ENCODE measurements around the gene TNIP2. TPM values are rescaled to one million over a fixed set of nuclear protein-coding genes. Genes with fewer than 3 reads are reported as not detected.

TNIP2 gene
- total RNA-seq, 1 experiment from 2014 or later: 31.9 TPM

DNA sequence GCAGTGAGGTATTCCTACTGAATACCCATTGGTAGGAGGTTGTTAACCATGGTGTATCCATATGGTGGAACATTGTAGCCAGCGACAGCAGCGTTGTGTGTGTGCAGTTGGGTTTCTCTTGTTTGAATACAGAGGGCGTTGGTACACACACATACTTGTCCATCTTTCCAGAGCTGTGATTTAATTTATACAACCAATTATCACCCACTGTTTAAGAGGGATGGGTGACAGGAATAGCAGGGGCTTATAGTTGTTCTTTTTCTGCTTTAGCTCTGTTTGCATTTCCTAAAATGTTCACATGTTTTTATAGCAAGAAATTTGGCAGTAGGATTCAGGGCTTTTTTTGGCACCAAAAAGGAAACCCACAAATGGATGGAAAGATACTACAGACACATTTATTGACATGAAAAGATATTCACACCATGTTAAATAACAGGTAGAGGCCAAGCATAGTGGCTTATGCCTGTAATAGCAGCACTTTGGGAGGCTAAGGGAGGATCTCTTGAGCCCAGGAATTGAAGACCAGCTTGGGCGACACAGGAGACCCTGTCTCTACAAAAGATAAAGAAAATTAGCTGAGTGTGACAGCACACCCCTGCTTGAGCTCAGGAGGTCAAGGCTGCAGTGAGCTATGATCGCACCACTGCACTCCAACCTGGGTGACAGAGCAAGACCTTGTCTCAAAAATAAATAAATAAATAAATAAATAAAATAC lies 60.6 kb downstream of the TNIP2 start:
- no peaks in the 10 kb centered on the region for H3K27me3 ChIP-seq (replicated peaks; ENCODE audit: insufficient read depth, low read depth, low read length, poor library complexity)
- no peaks in the 10 kb centered on the region for H3K9me3 ChIP-seq (ENCODE audit: low read depth, low read length, poor library complexity, severe bottlenecking)
- no peak for DNase-seq (ENCODE audit: low spot score)
- ChIA-PET POLR2A (ENCODE audit: low non-redundant PET) (no interaction called here), CTCF (interaction anchor here (0.5 kb wide), 1 partner anchor 467 kb away, joined by 3 read pairs; no protein-coding TSS in a partner anchor)
- H3K4me3 ChIP-seq (ENCODE audit: low read depth, low read length, poor library complexity, severe bottlenecking): no peak overlapping the region
- no peak overlapping the region for H3K27ac ChIP-seq (ENCODE audit: low read depth, low read length, poor library complexity, severe bottlenecking)
- H3K4me1 ChIP-seq (ENCODE audit: insufficient read depth, low read length, poor library complexity, severe bottlenecking): no peaks in the 10 kb centered on the region
- no TSS peak for BruUV-seq (replicated peaks)
- intact Hi-C loops (cut with micrococcal nuclease; ENCODE audit: unreplicated experiment): no loop called here
- H3K36me3 ChIP-seq (ENCODE audit: insufficient read depth, low read length, poor library complexity, severe bottlenecking): peaks cover 92% of the 10 kb centered on the region
- TF ChIP-seq CTCF (conservative IDR thresholded peaks at IDR 0.05; ENCODE audit: low read depth, low read length) (no peak), EZH2 (IDR thresholded peaks at IDR 0.05; ENCODE audit: borderline replicate concordance, low read depth, low read length, poor library complexity, severe bottlenecking) (no peak)

- no peaks in the 10 kb centered on the region for H3K27me3 ChIP-seq (replicated peaks; ENCODE audit: insufficient read depth, low read depth, low read length, poor library complexity)
- H3K4me1 ChIP-seq (ENCODE audit: insufficient read depth, low read length, poor library complexity, severe bottlenecking): no peaks in the 10 kb centered on the region
- TF ChIP-seq EZH2 (IDR thresholded peaks at IDR 0.05; ENCODE audit: borderline replicate concordance, low read depth, low read length, poor library complexity, severe bottlenecking) (no peak), CTCF (conservative IDR thresholded peaks at IDR 0.05; ENCODE audit: low read depth, low read length) (no peak)
- H3K4me3 ChIP-seq (ENCODE audit: low read depth, low read length, poor library complexity, severe bottlenecking): no peak overlapping the region
- no peak overlapping the region for H3K27ac ChIP-seq (ENCODE audit: low read depth, low read length, poor library complexity, severe bottlenecking)
- ChIA-PET POLR2A (ENCODE audit: low non-redundant PET) (no interaction called here), CTCF (interaction anchor here (0.5 kb wide), 1 partner anchor 466 kb away, joined by 3 read pairs; no protein-coding TSS in a partner anchor)
- no peak for DNase-seq (ENCODE audit: low spot score)
- intact Hi-C loops (cut with micrococcal nuclease; ENCODE audit: unreplicated experiment): no loop called here
- H3K9me3 ChIP-seq (ENCODE audit: low read depth, low read length, poor library complexity, severe bottlenecking): no peaks in the 10 kb centered on the region
- no TSS peak for BruUV-seq (replicated peaks)
- H3K36me3 ChIP-seq (ENCODE audit: insufficient read depth, low read length, poor library complexity, severe bottlenecking): peaks cover 90% of the 10 kb centered on the region
Observed at GRCh38 chr4:2694691-2695090, 61.4 kb downstream of the TNIP2 start.

DNA sequence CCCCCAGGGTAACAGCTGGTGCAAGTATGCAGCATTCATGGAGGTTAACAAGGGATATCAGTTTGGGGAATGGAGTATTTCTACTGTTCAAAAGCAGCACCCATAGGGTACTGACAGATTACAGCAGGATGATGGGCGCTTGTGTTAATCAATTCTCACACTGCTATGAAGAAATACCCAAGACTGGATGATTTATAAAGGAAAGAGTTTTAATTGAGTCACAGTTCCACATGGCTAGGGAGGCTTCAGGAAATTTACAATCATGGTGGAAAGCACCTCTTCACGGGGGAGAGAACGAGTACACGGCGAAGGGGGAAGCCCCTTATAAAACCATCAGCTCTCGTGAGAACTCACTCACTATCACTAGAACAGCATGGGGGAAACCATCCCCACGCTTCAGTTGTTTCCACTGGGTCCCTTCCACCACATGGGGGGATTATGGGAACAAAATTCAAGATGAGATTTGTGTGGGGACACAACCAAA lies 64.1 kb downstream of the TNIP2 start:
- Histone ChIP-seq H3K4me3 (ENCODE audit: low read depth, low read length, poor library complexity, severe bottlenecking) (no peak overlapping the region), H3K9me3 (ENCODE audit: low read depth, low read length, poor library complexity, severe bottlenecking) (no peaks in the 10 kb centered on the region), H3K27me3 (replicated peaks; ENCODE audit: insufficient read depth, low read depth, low read length, poor library complexity) (no peaks in the 10 kb centered on the region), H3K27ac (ENCODE audit: low read depth, low read length, poor library complexity, severe bottlenecking) (no peak overlapping the region), H3K36me3 (ENCODE audit: insufficient read depth, low read length, poor library complexity, severe bottlenecking) (peaks cover 72% of the 10 kb centered on the region), H3K4me1 (ENCODE audit: insufficient read depth, low read length, poor library complexity, severe bottlenecking) (no peaks in the 10 kb centered on the region)
- BruUV-seq (replicated peaks): no TSS peak
- no peak for DNase-seq (ENCODE audit: low spot score)
- no peak for TF ChIP-seq EZH2 (IDR thresholded peaks at IDR 0.05; ENCODE audit: borderline replicate concordance, low read depth, low read length, poor library complexity, severe bottlenecking)
- no peak for TF ChIP-seq CTCF (conservative IDR thresholded peaks at IDR 0.05; ENCODE audit: low read depth, low read length)
- intact Hi-C loops (cut with micrococcal nuclease; ENCODE audit: unreplicated experiment): no loop called here
- ChIA-PET POLR2A (ENCODE audit: low non-redundant PET) (no interaction called here), CTCF (interaction anchor here (0.7 kb wide), 1 partner anchor 143 kb away, joined by 4 read pairs; no protein-coding TSS in a partner anchor)

Other genes starting within 250 kb of the TNIP2 start
- 35.5 and 38.2 TPM in 2 replicates for gene FAM193A, start 219.7 kb downstream of the TNIP2 start, total RNA-seq (2021)
- gene SH3BP2, start 36.7 kb upstream of the TNIP2 start, total RNA-seq (2021): 34.4 and 37.7 TPM in 2 replicates
- 232 and 237 TPM in 2 replicates for gene ADD1, start 87.5 kb upstream of the TNIP2 start, total RNA-seq (2021)
- 60.9 and 69.9 TPM in 2 replicates for gene NOP14, start 207.1 kb upstream of the TNIP2 start, total RNA-seq (2021)
- gene GRK4, start 207.2 kb upstream of the TNIP2 start, total RNA-seq (2021): 5.9 and 7.5 TPM in 2 replicates

All from A673 (cell line).